Ectodermal cell (in vitro differentiated cells): ENCODE measurements around the gene CD7. TPM values are rescaled to one million over a fixed set of nuclear protein-coding genes. Genes with fewer than 3 reads are reported as not detected.
"Not testable (repeated sequence)": the region's sequence is repeated elsewhere in the genome, so short reads cannot be mapped to it uniquely, and the experiment has no call there.

Experiments
- H3K27ac ChIP-seq: 2 replicates; pipeline ENCODE4 v1.7.0; 2013; ENCODE audit warnings: mild to moderate bottlenecking, low read depth, low read length; ENCODE audit not compliant: insufficient read depth, poor library complexity, severe bottlenecking
- H3K27me3 ChIP-seq: 2 replicates; pipeline ENCODE4 v1.7.0; 2013; ENCODE audit warnings: mild to moderate bottlenecking, low read length; ENCODE audit not compliant: insufficient read depth, control insufficient read depth, poor library complexity, severe bottlenecking
- H3K36me3 ChIP-seq: one replicate; pipeline ENCODE4 v1.7.0; 2013; ENCODE audit warnings: low read length; ENCODE audit not compliant: control insufficient read depth, insufficient read depth
- H3K4me1 ChIP-seq: one replicate; pipeline ENCODE4 v1.7.0; 2013; ENCODE audit warnings: low read length; ENCODE audit not compliant: control insufficient read depth, insufficient read depth
- H3K4me3 ChIP-seq: 2 replicates; pipeline ENCODE4 v1.7.0; 2013; ENCODE audit warnings: low read depth, low read length, control low read depth; ENCODE audit not compliant: insufficient read depth
- H3K9me3 ChIP-seq: 2 replicates; pipeline ENCODE4 v1.7.0; 2013; ENCODE audit warnings: mild to moderate bottlenecking, low read length, moderate library complexity; ENCODE audit not compliant: control insufficient read depth
- WGBS, 2 experiments: methylation state at CpG; one replicate each; pipeline ENCODE4 v1.1.7; 2013; ENCODE audit warnings: missing lambda C conversion rate in 2 of 2; 5-methylcytosine and 5-hydroxymethylcytosine counted together
- polyA plus RNA-seq, 4 experiments: library from polyadenylated mRNA; stranded (reverse); fragments of 50-300 nt; gene quantifications; one replicate each; pipeline ENCODE4 v1.2.3, GENCODE V29; 2013

CD7 gene
- polyA plus RNA-seq (2013, experiment 1 of 4): 0.31 TPM
- 0.57 TPM for polyA plus RNA-seq (2013, experiment 2 of 4)
- 0.75 TPM for polyA plus RNA-seq (2013, experiment 3 of 4)
- 0.69 TPM for polyA plus RNA-seq (2013, experiment 4 of 4)

DNA sequence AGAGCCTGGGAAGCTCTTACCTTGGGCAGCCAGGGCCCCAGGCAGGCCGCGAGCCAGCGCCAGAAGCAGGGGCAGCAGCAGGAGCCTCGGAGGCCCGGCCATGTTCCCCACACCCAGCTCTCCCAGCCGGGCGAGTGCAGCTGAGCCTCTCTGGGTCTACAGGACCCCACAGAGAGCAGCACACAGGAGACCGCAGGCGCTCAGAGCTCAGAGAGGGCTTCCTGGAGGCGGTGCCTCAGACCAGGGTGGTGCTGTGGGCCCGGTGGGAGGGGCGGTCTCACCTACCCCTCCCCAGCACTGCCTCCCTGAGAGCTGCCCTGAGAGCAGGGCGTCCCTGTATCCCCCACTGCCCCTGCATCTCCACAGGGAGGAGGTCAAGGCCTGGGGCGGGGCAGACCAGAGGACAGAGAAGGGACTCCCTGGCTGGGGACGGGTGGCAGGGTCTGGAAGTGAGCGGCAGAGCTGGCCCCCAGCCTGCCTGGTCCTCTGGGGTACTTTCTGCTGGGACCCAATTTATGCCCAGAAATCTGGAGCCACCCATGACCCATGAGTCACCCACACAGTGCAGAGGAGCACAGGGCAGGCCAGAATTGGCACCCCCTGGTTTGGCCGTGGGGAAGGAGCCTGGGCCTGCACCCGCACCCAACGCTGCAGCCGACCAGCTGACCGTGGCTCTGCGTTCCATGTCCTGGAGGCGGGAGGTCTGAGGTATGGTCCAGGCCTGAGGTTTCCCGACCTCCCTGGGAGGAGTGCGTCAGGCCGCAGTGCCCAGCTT lies at the start of gene CD7:
Gene CD7 (minus strand): TSS at position 215 of the 775 bp plus-strand sequence. CDS start 113 bp downstream, at position 102.
- peaks cover 11% of the 10 kb centered on the region for H3K4me1 ChIP-seq
- H3K27me3 ChIP-seq: peaks cover 5% of the 10 kb centered on the region
- H3K27ac ChIP-seq: no peak within 1 kb of the TSS
- no peak within 1 kb of the TSS for H3K4me3 ChIP-seq
- 81 to 83% methylated on average over 26 of the region's 26 CpGs for WGBS, 2 experiments
- H3K36me3 ChIP-seq: no peaks in the 10 kb centered on the region
- no peaks in the 10 kb centered on the region for H3K9me3 ChIP-seq

DNA sequence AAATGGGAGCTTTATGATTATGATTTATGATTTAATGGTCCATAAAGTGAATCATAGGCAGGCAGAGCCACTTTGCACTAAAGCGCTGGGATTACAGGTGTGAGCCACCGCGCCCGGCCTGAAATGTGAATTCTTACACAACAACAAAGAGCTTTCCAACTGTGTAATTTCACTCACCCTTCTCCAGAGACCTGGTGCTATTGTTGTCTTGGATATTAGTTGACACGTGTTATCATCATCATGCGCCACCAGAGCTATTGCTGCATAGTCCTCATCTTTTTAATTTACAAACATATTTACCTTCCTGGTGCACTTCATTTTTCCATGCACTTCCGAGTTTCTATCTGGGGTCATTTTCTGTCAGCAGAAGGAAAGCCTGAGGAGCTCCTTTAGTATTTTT lies 49.3 kb upstream of the CD7 start:
- Histone ChIP-seq H3K4me3 (no peak overlapping the region), H3K27me3 (peaks cover 23% of the 10 kb centered on the region), H3K36me3 (no peaks in the 10 kb centered on the region), H3K27ac (no peak overlapping the region), H3K4me1 (peaks cover under 1% of the 10 kb centered on the region), H3K9me3 (no peaks in the 10 kb centered on the region)
- 86 to 94% methylated on average over 7 of the region's 7 CpGs for WGBS, 2 experiments

DNA sequence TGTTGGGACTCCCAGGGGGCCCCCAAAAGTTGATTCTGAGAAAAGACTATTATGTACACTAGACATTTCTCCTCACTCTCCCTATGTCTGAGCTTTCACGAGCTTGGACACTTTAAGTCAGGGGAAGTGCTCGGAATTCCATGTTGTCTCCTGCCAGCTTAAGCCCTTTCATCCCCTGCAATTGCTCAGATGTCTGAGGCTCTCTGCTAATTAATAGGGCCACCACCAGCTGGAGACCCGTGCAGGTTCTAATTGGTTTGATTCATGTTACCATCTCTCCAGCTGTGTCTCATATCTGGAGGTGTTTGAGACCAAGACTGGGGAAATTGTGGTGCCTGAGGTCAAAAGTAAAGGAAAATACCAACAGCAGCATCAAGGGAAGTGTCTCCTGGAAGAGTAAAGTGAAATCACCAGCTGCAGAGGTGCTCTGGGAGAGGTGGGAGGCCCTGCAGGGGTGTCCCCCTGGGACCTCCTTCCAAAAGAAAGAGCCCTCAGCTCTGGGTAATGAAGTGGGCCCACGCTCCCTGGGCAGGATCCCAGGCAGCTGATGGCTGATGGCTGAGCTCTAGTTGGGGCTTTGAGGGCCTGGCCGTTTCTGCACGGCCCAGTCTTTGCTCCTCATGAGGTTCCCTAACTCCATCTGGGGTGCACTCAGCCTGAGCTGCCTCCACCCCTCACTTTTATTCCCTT lies 48.3 kb upstream of the CD7 start:
- H3K27me3 ChIP-seq: peaks cover 13% of the 10 kb centered on the region
- H3K4me3 ChIP-seq: no peak overlapping the region
- H3K36me3 ChIP-seq: no peaks in the 10 kb centered on the region
- 83 to 88% methylated on average over 6 of the region's 6 CpGs for WGBS, 2 experiments
- H3K4me1 ChIP-seq: no peaks in the 10 kb centered on the region
- no peak overlapping the region for H3K27ac ChIP-seq
- no peaks in the 10 kb centered on the region for H3K9me3 ChIP-seq

DNA sequence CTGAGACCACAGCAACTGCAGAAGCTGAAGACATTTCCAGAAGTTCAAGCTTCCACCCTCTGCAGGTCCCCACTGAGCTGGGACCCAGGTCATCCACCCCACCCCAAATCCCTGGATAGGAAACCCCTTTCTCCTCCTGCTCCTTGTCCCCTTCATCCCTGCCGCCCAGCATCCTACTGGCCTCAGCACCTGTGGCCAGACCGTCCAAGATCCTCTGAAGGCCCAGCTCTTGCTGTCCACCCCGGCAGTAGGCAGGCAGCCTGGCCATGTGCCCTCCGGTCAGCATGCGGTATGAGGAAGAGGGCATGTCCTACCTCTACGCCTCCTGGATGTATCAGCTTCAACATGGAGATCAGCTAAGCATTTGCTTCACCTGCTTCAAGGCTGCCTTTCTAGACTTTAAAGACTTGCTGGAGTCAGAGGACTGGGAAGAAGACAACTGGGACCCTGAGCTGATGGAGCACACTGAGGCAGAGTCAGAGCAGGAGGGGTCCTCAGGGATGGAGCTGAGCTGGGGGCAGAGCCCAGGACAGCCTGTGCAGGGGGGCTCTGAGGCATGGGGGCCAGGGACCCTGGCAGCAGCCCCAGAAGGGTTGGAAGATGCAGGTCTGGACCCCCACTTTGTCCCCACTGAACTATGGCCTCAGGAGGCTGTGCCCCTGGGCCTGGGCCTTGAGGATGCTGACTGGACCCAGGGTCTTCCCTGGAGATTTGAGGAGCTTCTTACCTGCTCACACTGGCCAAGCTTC lies 44.7 kb upstream of the CD7 start:
- Histone ChIP-seq H3K36me3 (no peaks in the 10 kb centered on the region), H3K27me3 (no peaks in the 10 kb centered on the region), H3K4me1 (no peaks in the 10 kb centered on the region), H3K4me3 (no peak overlapping the region), H3K9me3 (no peaks in the 10 kb centered on the region), H3K27ac (no peak overlapping the region)
- 88 to 93% methylated on average over 6 of the region's 6 CpGs for WGBS, 2 experiments

DNA sequence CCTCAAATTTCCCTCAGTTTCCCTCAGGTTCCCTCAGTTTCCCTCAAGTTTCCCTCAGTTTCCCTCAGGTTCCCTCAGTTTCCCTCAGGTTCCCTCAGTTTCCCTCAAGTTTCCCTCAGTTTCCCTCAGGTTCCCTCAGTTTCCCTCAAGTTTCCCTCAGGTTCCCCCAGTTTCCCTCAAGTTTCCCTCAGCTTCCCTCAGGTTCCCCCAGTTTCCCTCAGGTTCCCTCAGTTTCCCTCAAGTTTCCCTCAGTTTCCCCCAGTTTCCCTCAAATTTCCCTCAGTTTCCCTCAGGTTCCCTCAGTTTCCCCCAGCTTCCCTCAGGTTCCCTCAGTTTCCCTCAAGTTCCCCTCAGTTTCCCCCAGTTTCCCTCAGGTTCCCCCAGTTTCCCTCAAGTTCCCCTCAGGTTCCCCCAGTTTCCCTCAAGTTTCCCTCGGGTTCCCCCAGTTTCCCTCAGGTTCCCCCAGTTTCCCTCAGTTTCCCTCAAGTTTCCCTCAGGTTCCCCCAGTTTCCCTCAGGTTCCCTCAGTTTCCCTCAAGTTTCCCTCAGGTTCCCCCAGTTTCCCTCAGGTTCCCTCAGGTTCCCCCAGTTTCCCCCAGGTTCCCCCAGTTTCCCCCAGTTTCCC lies 42.2 kb upstream of the CD7 start:
- not testable (repeated sequence) for H3K27ac ChIP-seq, H3K4me1 ChIP-seq, H3K36me3 ChIP-seq, H3K27me3 ChIP-seq, H3K9me3 ChIP-seq, H3K4me3 ChIP-seq
- WGBS, 2 experiments: 89 to 95% methylated on average over 1 of the region's 1 CpG

DNA sequence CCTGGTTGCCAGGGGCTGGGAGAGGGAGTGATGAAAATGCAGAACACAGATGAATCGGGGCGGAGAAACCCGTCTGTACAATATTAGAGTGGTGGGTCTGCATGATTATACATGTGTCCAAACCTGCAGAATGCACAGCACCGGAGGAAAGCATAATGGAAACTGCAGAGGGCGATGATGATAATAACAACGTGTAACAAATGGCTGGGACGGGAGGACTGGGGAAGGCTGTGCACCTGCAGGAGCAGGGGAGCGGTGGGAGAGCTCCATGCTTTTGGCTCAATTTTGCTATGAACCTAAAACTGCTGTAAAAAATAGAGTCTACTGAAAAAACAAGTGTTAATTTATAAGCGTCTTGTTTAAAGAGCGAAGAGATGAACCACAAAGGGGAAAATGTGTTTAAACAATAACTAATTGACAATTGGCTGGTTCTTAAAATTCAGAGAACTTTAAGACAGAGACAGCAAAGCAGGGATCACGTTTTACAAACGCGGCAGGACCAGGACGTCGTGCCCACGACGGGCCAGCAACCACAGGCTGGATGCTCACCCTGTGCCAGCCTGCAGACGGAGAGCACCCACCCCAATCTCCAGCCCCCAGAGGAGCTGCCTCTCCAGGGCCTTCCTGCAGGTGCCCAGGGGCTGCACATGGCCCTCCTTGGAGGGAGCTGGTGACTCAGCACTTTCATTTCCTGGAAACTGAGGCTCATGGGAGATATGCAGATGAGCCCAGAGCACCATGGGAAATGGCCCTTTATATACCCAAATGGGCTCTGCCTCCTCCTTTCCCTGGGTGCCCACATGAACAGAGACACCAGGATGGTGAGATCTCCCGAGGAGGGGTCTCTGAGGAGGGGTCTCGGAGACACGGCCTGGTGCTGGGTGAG lies 41.3 kb upstream of the CD7 start, which contains the start of gene TEX19:
Gene TEX19 (plus strand): TSS at position 783 of the 886 bp plus-strand sequence. CDS start 2,904 bp downstream, outside the sequence.
- no peaks in the 10 kb centered on the region for H3K4me1 ChIP-seq
- no peaks in the 10 kb centered on the region for H3K9me3 ChIP-seq
- H3K4me3 ChIP-seq: no peak within 1 kb of the TSS
- WGBS, 2 experiments: 89 to 90% methylated on average over 21 of the region's 21 CpGs
- no peak within 1 kb of the TSS for H3K27ac ChIP-seq
- H3K27me3 ChIP-seq: no peaks in the 10 kb centered on the region
- no peaks in the 10 kb centered on the region for H3K36me3 ChIP-seq

DNA sequence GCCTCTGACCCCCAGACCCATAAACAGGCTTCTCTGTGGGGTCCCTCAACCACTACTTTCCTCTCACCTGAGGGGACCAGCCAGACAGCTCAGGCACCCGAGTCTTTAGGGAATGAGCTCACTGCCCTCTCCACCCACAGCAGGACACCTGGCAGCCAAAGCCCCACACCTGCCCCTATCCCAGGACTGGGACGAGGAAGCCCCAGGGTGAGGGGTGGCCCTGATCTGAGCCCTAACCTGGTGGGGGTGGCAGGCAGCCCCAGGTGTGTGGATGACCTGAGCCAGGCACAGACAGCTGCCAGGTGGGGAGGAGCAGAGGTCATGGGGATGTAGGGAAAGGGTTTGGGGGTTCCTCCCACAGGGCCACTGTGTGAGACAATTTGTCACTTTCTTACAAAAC lies 40.0 kb upstream of the CD7 start:
- no peak overlapping the region for H3K4me3 ChIP-seq
- no peaks in the 10 kb centered on the region for H3K9me3 ChIP-seq
- 86 to 90% methylated on average over 2 of the region's 2 CpGs for WGBS, 2 experiments
- H3K36me3 ChIP-seq: no peaks in the 10 kb centered on the region
- no peak overlapping the region for H3K27ac ChIP-seq
- no peaks in the 10 kb centered on the region for H3K27me3 ChIP-seq
- H3K4me1 ChIP-seq: no peaks in the 10 kb centered on the region

DNA sequence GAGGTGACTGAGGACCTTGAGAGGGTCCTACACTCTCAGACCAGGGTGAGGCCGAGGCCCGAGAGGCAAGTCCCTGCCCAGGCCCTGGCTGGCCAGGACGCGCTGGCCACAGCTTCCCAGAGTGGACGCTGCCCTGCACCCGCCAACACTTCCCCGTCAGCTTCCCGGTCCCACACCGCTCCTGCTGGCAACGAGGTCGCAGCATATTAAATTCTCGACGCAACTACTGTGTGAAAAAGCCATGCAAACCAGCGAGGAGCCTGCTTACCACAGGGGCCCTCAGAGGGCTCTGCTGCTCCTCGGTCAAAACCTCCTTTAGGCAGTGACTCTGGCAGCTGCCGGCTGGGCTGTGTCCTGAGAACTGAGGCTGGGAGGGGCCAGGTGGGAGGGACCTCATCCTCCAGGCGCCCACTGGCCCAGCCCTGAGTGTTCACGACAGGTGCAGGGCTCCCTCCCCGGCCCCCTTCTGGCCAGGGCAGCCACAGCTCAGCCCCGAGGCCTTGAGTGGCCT lies 39.5 kb upstream of the CD7 start:
- Histone ChIP-seq H3K36me3 (no peaks in the 10 kb centered on the region), H3K27me3 (no peaks in the 10 kb centered on the region), H3K4me3 (no peak overlapping the region), H3K9me3 (no peaks in the 10 kb centered on the region), H3K4me1 (no peaks in the 10 kb centered on the region), H3K27ac (no peak overlapping the region)
- WGBS, 2 experiments: 70 to 73% methylated on average over 20 of the region's 20 CpGs
